Inflammatory macrophage treated with lipopolysaccharide for 1 hour (primary cell): ENCODE results near the gene HOMER2.
A peak's percentile ranks its signal among the peaks of the same experiment; 100 is the strongest.
"Not testable (repeated sequence)": the region's sequence is repeated elsewhere in the genome, so short reads cannot be mapped to it uniquely, and the experiment has no call there.

Experiments
- DNase-seq, 2 donors: peaks; one replicate each; pipeline ENCODE4 v3.0.0-alpha.2; 2020 to 2022

HOMER2 gene

GRCh38 chr15:82892573-82892972 lies 59.9 kb downstream of the HOMER2 start:
- DNase-seq: no peak

GRCh38 chr15:82890995-82891390 lies 61.5 kb downstream of the HOMER2 start:
- no peak for DNase-seq

GRCh38 chr15:82890338-82890994 lies 62.1 kb downstream of the HOMER2 start:
- DNase-seq: no peak

- peak; percentile 54 to 71 for DNase-seq
These were observed 70.1 kb downstream of the HOMER2 start for GRCh38 chr15:82882273-82882928.

GRCh38 chr15:82881747-82882146 lies 70.8 kb downstream of the HOMER2 start:
- no peak for DNase-seq

- no peak for DNase-seq
These were observed 71.8 kb downstream of the HOMER2 start for GRCh38 chr15:82880704-82881103.

GRCh38 chr15:82878325-82878724 lies 74.2 kb downstream of the HOMER2 start:
- no peak for DNase-seq

GRCh38 chr15:82877825-82878224 lies 74.7 kb downstream of the HOMER2 start:
- DNase-seq: no peak

- DNase-seq: no peak
These were observed 77.0 kb downstream of the HOMER2 start for GRCh38 chr15:82875411-82876003.

- DNase-seq: no peak
These were observed 77.6 kb downstream of the HOMER2 start for GRCh38 chr15:82874961-82875360.

GRCh38 chr15:82874267-82874666 lies 78.3 kb downstream of the HOMER2 start:
- no peak for DNase-seq

- DNase-seq: no peak
These were observed 79.4 kb downstream of the HOMER2 start for GRCh38 chr15:82873000-82873680.

GRCh38 chr15:82871832-82872484 lies 80.6 kb downstream of the HOMER2 start:
- DNase-seq: no peak

- peak; percentile 13 to 35 for DNase-seq
These were observed 81.2 kb downstream of the HOMER2 start for GRCh38 chr15:82871358-82871757.

- DNase-seq: peak; percentile 45 to 47
These were observed 81.7 kb downstream of the HOMER2 start for GRCh38 chr15:82870727-82871320.

- DNase-seq: not testable (repeated sequence)
These were observed 86.5 kb downstream of the HOMER2 start for GRCh38 chr15:82865981-82866380.

- not testable (repeated sequence) for DNase-seq
These were observed 86.9 kb downstream of the HOMER2 start for GRCh38 chr15:82865581-82865980.

GRCh38 chr15:82864967-82865366 lies 87.6 kb downstream of the HOMER2 start:
- DNase-seq: no peak

GRCh38 chr15:82862886-82863285 lies 89.6 kb downstream of the HOMER2 start:
- DNase-seq: no peak

GRCh38 chr15:82858932-82859331 lies 93.6 kb downstream of the HOMER2 start:
- DNase-seq: no peak

GRCh38 chr15:82856397-82857170 lies 95.9 kb downstream of the HOMER2 start:
- no peak for DNase-seq
